Measurements from ENCODE around the gene C2orf69. TPM values are rescaled to one million over a fixed set of nuclear protein-coding genes. Genes with fewer than 3 reads are reported as not detected.

The C2orf69 gene
- total RNA-seq, 1 experiment from 2014 or later = 22.0 TPM

DNA sequence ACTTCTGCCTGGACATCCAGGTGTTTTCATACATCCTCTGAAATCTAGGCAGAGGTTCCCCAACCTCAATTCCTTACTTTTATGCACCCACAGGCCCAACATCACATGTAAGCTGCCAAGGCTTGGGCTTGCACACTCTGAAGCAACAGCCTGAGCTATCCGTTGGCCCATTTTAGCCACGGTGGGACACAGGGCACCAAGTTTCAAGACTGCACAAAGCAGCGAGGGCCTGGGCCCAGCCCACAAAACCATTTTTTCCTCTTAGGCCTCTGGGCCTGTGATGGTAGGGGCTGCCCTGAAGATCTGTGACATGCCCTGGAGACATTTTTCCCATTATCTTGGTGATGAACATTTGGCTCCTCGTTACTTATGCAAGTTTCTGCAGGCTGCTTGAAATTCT is 5.9 kb downstream of the C2orf69 start:
- H4K8ac ChIP-seq (replicated peaks; ENCODE audit: insufficient read length, low read depth, low read length) = no peak overlapping the region
- no peak overlapping the region for H3K27ac ChIP-seq (ENCODE audit: insufficient read length, low read depth, low read length)
- no peak overlapping the region for H4K5ac ChIP-seq (ENCODE audit: insufficient read length, low read depth, low read length)
- H3K4me1 ChIP-seq (ENCODE audit: insufficient read depth, low read length) = no peaks in the 10 kb centered on the region
- H2BK5ac ChIP-seq (ENCODE audit: insufficient read length, low read length) = no peak overlapping the region
- TF ChIP-seq, protein P1, sequence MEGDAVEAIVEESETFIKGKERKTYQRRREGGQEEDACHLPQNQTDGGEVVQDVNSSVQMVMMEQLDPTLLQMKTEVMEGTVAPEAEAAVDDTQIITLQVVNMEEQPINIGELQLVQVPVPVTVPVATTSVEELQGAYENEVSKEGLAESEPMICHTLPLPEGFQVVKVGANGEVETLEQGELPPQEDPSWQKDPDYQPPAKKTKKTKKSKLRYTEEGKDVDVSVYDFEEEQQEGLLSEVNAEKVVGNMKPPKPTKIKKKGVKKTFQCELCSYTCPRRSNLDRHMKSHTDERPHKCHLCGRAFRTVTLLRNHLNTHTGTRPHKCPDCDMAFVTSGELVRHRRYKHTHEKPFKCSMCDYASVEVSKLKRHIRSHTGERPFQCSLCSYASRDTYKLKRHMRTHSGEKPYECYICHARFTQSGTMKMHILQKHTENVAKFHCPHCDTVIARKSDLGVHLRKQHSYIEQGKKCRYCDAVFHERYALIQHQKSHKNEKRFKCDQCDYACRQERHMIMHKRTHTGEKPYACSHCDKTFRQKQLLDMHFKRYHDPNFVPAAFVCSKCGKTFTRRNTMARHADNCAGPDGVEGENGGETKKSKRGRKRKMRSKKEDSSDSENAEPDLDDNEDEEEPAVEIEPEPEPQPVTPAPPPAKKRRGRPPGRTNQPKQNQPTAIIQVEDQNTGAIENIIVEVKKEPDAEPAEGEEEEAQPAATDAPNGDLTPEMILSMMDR (conservative IDR thresholded peaks at IDR 0.05) = no peak
- no CpG with 5 or more reads among the region's 4 CpGs for WGBS (ENCODE audit: extremely low coverage, insufficient read length, low lambda C conversion rate)
- no peak overlapping the region for H3K18ac ChIP-seq (ENCODE audit: insufficient read length, low read depth, low read length)
- Mint-ChIP-seq H3K9me3 (peaks cover 27 to 31% of the 10 kb centered on the region in 2 experiments), H3K36me3 (ENCODE audit: insufficient read depth in 1 of 3, low read depth in 3 of 3) (peaks cover 68 to 70% (median 70%) of the 10 kb centered on the region in 3 experiments), H3K4me1 (peaks cover 20 to 27% of the 10 kb centered on the region in 2 experiments), H3K27ac (no peak overlapping the region), H3K27me3 (ENCODE audit: low read depth) (no peaks in the 10 kb centered on the region), H3K4me3 (no peak overlapping the region)
- no peak overlapping the region for H2AK5ac ChIP-seq (ENCODE audit: insufficient read length, low read length)
- H4K91ac ChIP-seq (ENCODE audit: insufficient read length, low read depth, low read length) = no peak overlapping the region
- no peak overlapping the region for H3K4ac ChIP-seq (ENCODE audit: low read depth, low read length)
- no peaks in the 10 kb centered on the region for H3K23me2 ChIP-seq (ENCODE audit: insufficient read length, low read depth, low read length, poor library complexity, severe bottlenecking)
- H2BK20ac ChIP-seq (ENCODE audit: low read depth, low read length, poor library complexity, severe bottlenecking) = no peak overlapping the region
- H2BK15ac ChIP-seq (ENCODE audit: low read depth, low read length) = no peak overlapping the region
- H3K9me3 ChIP-seq (ENCODE audit: control insufficient read depth, low read depth, low read length) = peaks cover 16% of the 10 kb centered on the region
- H3K23ac ChIP-seq (ENCODE audit: insufficient read length, low read depth, low read length) = no peak overlapping the region
- no peak overlapping the region for H3K56ac ChIP-seq (ENCODE audit: insufficient read length, low read depth, low read length)
- H3T11ph ChIP-seq (ENCODE audit: low read length) = no peak overlapping the region
- no peak overlapping the region for H3K4me2 ChIP-seq (ENCODE audit: insufficient read depth, insufficient read length, low read length)
- H3K79me2 ChIP-seq (ENCODE audit: insufficient read depth, low read length) = peaks cover 49% of the 10 kb centered on the region; the same call in 1 of the 2 replicates
- H4K20me1 ChIP-seq (ENCODE audit: control insufficient read depth, insufficient read depth, insufficient read length) = no peaks in the 10 kb centered on the region
- H3K9ac ChIP-seq (ENCODE audit: extremely low read depth, insufficient read length, low read length) = no peak overlapping the region
- no peak overlapping the region for H2BK120ac ChIP-seq (ENCODE audit: low read depth, low read length, poor library complexity, severe bottlenecking)
- H3K27me3 ChIP-seq (ENCODE audit: insufficient read depth, low read length) = no peaks in the 10 kb centered on the region
- no peak overlapping the region for H2BK12ac ChIP-seq (ENCODE audit: insufficient read length, low read depth, low read length)
- DNase-seq = no peak
- no peak overlapping the region for H3K14ac ChIP-seq (ENCODE audit: insufficient read depth, low read length)
- peaks cover 10% of the 10 kb centered on the region for H3K79me1 ChIP-seq (ENCODE audit: insufficient read depth, low read depth, low read length, poor library complexity, severe bottlenecking)
- H2AFZ ChIP-seq (ENCODE audit: low read length) = no peak overlapping the region

Measured in H9 (cell line).